Activated naive CD8-positive, alpha-beta T cell treated with anti-CD3 and anti-CD28 coated beads, Interleukin-2, amount 50 U/mL, for 24 hours (primary cell): ENCODE data around the gene PAK5.
"Not testable (repeated sequence)": the region's sequence is repeated elsewhere in the genome, so short reads cannot be mapped to it uniquely, and the experiment has no call there.

Experiments
- ATAC-seq: fragments of 150-1000 bp; cut with Tn5 transposase; one replicate; pipeline ENCODE4 v1.10.0; 2021
- DNase-seq: peaks from one replicate; pipeline ENCODE4 v3.0.0; 2021
- H3K27ac Mint-ChIP-seq: one replicate; pipeline ENCODE4 v1.8.0; 2021; ENCODE audit warnings: mild to moderate bottlenecking, mixed read lengths
- H3K27me3 Mint-ChIP-seq: one replicate; pipeline ENCODE4 v1.8.0; 2021; ENCODE audit warnings: mixed read lengths
- H3K36me3 Mint-ChIP-seq: one replicate; pipeline ENCODE4 v1.8.0; 2021; ENCODE audit warnings: low read depth, mixed read lengths
- H3K4me1 Mint-ChIP-seq: one replicate; pipeline ENCODE4 v1.8.0; 2021; ENCODE audit warnings: mixed read lengths
- H3K4me3 Mint-ChIP-seq: one replicate; pipeline ENCODE4 v1.8.0; 2021; ENCODE audit warnings: mild to moderate bottlenecking, moderate library complexity, mixed read lengths
- H3K9me3 Mint-ChIP-seq: one replicate; pipeline ENCODE4 v1.8.0; 2021; ENCODE audit warnings: mixed read lengths

PAK5 gene

DNA sequence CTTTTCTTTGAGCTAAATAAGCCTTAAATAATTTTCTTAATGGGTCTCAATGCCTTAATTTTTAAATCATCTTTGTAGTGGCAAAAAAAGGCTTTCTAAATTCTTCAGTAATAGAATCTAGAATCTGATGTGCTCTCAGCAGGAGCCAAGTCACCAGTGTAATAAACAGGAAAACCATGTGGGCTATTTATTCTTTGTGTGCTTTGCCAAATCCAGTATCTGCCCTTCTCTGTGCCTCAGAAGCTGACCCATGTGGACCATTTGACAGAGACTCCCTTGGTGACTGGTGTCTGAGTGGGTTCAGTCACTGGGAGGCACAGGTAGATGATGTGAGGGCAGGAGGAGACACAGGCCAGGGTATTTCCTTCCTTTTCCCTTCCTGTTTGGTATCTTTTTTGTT lies 152.9 kb downstream of the PAK5 start:
- Mint-ChIP-seq H3K9me3 (no peaks in the 10 kb centered on the region), H3K4me1 (no peaks in the 10 kb centered on the region), H3K4me3 (no peak overlapping the region), H3K36me3 (no peaks in the 10 kb centered on the region), H3K27ac (no peak overlapping the region), H3K27me3 (no peaks in the 10 kb centered on the region)
- no peak for DNase-seq
- no peak for ATAC-seq

- no peaks in the 10 kb centered on the region for H3K4me1 Mint-ChIP-seq
- H3K36me3 Mint-ChIP-seq, result no peaks in the 10 kb centered on the region
- DNase-seq, result no peak
- no peak overlapping the region for H3K4me3 Mint-ChIP-seq
- no peaks in the 10 kb centered on the region for H3K9me3 Mint-ChIP-seq
- ATAC-seq, result no peak
- no peak overlapping the region for H3K27ac Mint-ChIP-seq
- no peaks in the 10 kb centered on the region for H3K27me3 Mint-ChIP-seq
Measured at GRCh38 chr20:9685011-9685410, 153.9 kb downstream of the PAK5 start.

DNA sequence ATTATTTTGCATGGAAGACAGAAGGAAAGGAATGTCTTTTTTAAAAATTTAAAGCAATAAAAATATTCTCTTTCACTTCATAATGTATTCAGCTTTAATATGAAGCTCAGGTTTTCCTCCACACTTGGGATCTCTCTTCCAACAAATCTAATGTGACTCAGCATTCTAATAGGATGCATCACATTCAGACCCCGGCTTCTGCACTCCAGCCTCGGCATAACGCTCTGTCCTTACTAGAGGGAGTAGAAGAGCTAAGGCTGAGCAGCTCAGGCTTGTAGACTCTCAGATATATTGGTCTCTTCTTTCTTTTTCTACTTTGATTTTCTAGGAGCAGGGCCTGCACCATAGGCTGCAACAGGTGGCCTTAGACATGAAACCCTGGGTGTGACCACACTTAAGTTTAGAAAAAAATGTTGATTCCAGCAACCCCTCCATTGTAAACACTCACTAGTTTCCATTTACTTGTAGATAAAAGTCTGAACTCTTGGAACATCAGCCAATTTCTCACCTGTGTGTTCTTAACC lies 161.7 kb downstream of the PAK5 start:
- Mint-ChIP-seq H3K27me3 (no peaks in the 10 kb centered on the region), H3K4me3 (no peak overlapping the region), H3K9me3 (peaks cover 6% of the 10 kb centered on the region), H3K4me1 (no peaks in the 10 kb centered on the region), H3K36me3 (no peaks in the 10 kb centered on the region), H3K27ac (no peak overlapping the region)
- DNase-seq (no peak), ATAC-seq (no peak)

GRCh38 chr20:9672981-9673380 lies 165.9 kb downstream of the PAK5 start:
- Mint-ChIP-seq H3K9me3 (peaks cover 6% of the 10 kb centered on the region), H3K27me3 (no peaks in the 10 kb centered on the region), H3K4me3 (no peak overlapping the region), H3K36me3 (no peaks in the 10 kb centered on the region), H3K27ac (no peak overlapping the region), H3K4me1 (no peaks in the 10 kb centered on the region)
- DNase-seq (no peak), ATAC-seq (no peak)

DNA sequence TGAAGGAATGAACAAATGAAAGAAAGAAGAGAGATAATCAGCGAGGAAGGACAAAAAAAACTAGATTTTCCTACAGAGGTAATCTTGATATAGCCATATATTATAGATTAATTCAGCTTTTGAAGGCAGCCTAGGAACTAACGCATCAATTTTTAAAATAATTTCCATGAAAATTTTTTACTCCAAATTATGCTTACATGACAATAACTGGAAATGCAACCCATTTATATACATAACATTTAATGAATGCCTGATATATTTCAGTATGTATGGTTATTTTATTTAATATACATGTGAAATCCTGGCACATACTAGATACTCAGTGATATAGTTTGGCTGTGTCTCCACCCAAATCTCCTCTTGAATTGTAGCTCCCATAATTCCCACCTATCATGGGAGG lies 166.8 kb downstream of the PAK5 start:
- DNase-seq (no peak), ATAC-seq (no peak)
- Mint-ChIP-seq H3K27ac (no peak overlapping the region), H3K27me3 (no peaks in the 10 kb centered on the region), H3K4me1 (no peaks in the 10 kb centered on the region), H3K4me3 (no peak overlapping the region), H3K36me3 (no peaks in the 10 kb centered on the region), H3K9me3 (peaks cover 9% of the 10 kb centered on the region)

- H3K27me3 Mint-ChIP-seq, result peaks cover 3% of the 10 kb centered on the region
- DNase-seq, result no peak
- peaks cover 13% of the 10 kb centered on the region for H3K9me3 Mint-ChIP-seq
- no peaks in the 10 kb centered on the region for H3K36me3 Mint-ChIP-seq
- H3K4me3 Mint-ChIP-seq, result no peak overlapping the region
- H3K4me1 Mint-ChIP-seq, result no peaks in the 10 kb centered on the region
- ATAC-seq, result no peak
- H3K27ac Mint-ChIP-seq, result no peak overlapping the region
Measured at GRCh38 chr20:9668381-9668780, 170.5 kb downstream of the PAK5 start.

- Mint-ChIP-seq H3K4me3 (no peak overlapping the region), H3K27me3 (peaks cover 3% of the 10 kb centered on the region), H3K27ac (no peak overlapping the region), H3K36me3 (no peaks in the 10 kb centered on the region), H3K9me3 (peaks cover 15% of the 10 kb centered on the region), H3K4me1 (no peaks in the 10 kb centered on the region)
- ATAC-seq (no peak), DNase-seq (no peak)
Measured at GRCh38 chr20:9663423-9663822, 175.5 kb downstream of the PAK5 start.

GRCh38 chr20:9660236-9660868 lies 178.5 kb downstream of the PAK5 start:
- peak; percentile 3 for DNase-seq
- no peaks in the 10 kb centered on the region for H3K36me3 Mint-ChIP-seq
- ATAC-seq, result no peak
- H3K9me3 Mint-ChIP-seq, result peaks cover 8% of the 10 kb centered on the region
- H3K4me1 Mint-ChIP-seq, result no peaks in the 10 kb centered on the region
- no peak overlapping the region for H3K27ac Mint-ChIP-seq
- no peak overlapping the region for H3K4me3 Mint-ChIP-seq
- no peaks in the 10 kb centered on the region for H3K27me3 Mint-ChIP-seq

- no peaks in the 10 kb centered on the region for H3K9me3 Mint-ChIP-seq
- H3K36me3 Mint-ChIP-seq, result no peaks in the 10 kb centered on the region
- no peak overlapping the region for H3K4me3 Mint-ChIP-seq
- ATAC-seq, result no peak
- no peaks in the 10 kb centered on the region for H3K4me1 Mint-ChIP-seq
- H3K27me3 Mint-ChIP-seq, result no peaks in the 10 kb centered on the region
- DNase-seq, result no peak
- no peak overlapping the region for H3K27ac Mint-ChIP-seq
Measured at GRCh38 chr20:9647741-9648140, 191.1 kb downstream of the PAK5 start.

DNA sequence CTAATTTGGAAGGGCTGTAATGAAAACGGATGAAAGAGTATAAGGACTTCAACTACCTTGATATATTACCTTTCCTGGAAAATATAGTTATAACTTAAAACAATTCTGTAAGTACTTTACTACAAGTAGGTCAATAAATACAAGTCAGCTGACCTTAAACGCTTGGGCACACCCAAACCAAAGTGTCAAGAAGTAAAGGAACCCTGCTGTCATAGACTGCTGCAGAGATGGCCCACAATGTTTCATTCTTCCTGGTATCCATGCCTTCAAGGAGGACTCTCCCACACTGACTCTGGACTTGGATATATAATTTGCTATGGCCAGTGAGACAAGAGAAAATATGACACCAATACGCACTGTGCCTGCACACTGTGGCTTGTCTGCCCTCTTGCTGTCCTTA lies 192.5 kb downstream of the PAK5 start:
- ATAC-seq (no peak), DNase-seq (no peak)
- Mint-ChIP-seq H3K4me3 (no peak overlapping the region), H3K36me3 (no peaks in the 10 kb centered on the region), H3K27ac (no peak overlapping the region), H3K9me3 (no peaks in the 10 kb centered on the region), H3K4me1 (no peaks in the 10 kb centered on the region), H3K27me3 (no peaks in the 10 kb centered on the region)

DNA sequence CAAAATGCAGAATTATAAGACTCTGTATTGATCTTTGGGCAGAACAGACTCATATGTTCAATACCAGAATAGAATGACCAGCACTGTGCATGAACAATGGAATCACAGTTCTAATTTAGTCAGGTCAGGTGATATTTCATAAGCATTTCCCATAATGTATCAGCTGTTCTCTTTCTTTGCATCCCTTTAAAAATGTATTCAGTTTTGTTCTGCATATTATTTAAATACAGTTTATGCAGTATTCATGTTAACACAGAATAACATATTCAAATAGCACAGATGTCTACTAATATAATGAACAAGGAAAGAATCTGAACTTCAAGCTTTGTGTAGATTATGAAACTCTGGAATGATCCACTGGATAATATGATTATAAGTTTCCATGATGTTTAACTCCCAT lies 196.0 kb downstream of the PAK5 start:
- Mint-ChIP-seq H3K36me3 (no peaks in the 10 kb centered on the region), H3K4me1 (no peaks in the 10 kb centered on the region), H3K9me3 (peaks cover 3% of the 10 kb centered on the region), H3K4me3 (no peak overlapping the region), H3K27me3 (no peaks in the 10 kb centered on the region), H3K27ac (no peak overlapping the region)
- no peak for DNase-seq
- no peak for ATAC-seq

- H3K27me3 Mint-ChIP-seq, H3K36me3 Mint-ChIP-seq, H3K27ac Mint-ChIP-seq, ATAC-seq, H3K4me3 Mint-ChIP-seq, DNase-seq, H3K4me1 Mint-ChIP-seq, H3K9me3 Mint-ChIP-seq: not testable (repeated sequence)
Measured at GRCh38 chr20:9641499-9642000, 197.3 kb downstream of the PAK5 start.

DNA sequence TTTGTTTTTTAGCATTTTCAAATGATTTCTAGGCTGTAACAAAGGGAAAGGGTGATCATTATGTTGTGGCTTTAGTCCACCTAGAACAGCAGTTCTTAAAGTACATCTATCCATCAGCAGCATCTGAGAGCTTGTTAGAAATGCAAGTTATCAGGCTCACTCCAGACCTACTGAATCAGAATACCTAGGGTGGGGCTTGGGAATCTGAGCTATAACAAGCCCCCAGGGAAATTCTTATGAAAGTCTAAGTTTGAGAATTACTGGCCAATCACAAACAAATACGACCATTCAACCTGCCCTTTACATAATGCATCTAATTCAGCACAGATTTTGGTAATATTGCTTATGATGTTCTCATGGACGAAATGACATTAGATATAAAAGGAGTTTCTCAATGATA lies 201.0 kb downstream of the PAK5 start:
- H3K36me3 Mint-ChIP-seq, result no peaks in the 10 kb centered on the region

DNA sequence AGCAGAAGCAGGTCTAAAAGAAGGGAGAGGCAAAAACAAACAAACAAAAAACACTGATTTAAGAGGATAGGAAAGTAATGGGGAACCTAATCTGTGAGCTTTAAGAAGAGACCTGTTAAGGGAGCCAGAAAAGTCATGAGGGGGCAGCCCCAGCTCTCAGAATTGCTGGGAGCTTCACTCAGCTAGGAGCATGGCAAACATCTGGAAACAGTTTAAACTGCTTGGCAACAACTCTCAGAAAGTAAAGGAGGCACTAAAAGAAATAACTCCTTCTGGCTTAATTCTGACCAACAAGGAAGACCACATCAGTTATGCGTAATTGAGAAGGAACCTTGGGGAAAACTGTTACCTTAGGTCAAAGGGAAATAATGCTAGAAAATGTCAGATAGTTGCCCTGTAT lies 203.1 kb downstream of the PAK5 start:
- H3K4me3 Mint-ChIP-seq, result no peak overlapping the region
- no peaks in the 10 kb centered on the region for H3K36me3 Mint-ChIP-seq
- no peaks in the 10 kb centered on the region for H3K27me3 Mint-ChIP-seq
- no peak for DNase-seq
- no peaks in the 10 kb centered on the region for H3K4me1 Mint-ChIP-seq
- ATAC-seq, result no peak
- H3K27ac Mint-ChIP-seq, result no peak overlapping the region
- H3K9me3 Mint-ChIP-seq, result peaks cover 3% of the 10 kb centered on the region

More for the DNA sequence above, 201.0 kb downstream of the PAK5 start:
- ATAC-seq (no peak), DNase-seq (no peak)
- Mint-ChIP-seq H3K27me3 (no peaks in the 10 kb centered on the region), H3K9me3 (peaks cover 3% of the 10 kb centered on the region), H3K27ac (no peak overlapping the region), H3K4me3 (no peak overlapping the region), H3K4me1 (no peaks in the 10 kb centered on the region)

DNA sequence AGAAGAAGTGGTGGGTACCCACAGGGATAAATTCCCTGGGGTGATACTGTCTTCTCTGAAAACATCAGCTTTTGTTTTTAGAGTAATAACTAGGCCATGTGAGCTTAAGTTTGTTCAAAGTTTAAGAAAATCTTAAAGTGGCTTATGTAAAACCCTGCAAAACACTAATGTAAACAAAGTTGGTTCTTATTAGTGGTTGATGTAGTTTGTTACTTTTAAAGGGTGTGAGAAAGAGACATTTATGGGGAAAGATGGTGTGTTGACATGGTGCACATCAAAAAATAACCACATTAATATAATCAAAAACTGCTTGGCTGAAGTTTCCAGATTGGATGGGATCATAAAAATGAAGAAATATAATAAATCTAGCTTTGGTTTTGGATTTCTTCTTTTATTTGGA lies 204.5 kb downstream of the PAK5 start:
- H3K27me3 Mint-ChIP-seq, result no peaks in the 10 kb centered on the region
- ATAC-seq (no peak), DNase-seq (no peak)
- H3K4me3 Mint-ChIP-seq, result no peak overlapping the region
- H3K36me3 Mint-ChIP-seq, result no peaks in the 10 kb centered on the region
- no peaks in the 10 kb centered on the region for H3K9me3 Mint-ChIP-seq
- no peak overlapping the region for H3K27ac Mint-ChIP-seq
- no peaks in the 10 kb centered on the region for H3K4me1 Mint-ChIP-seq

DNA sequence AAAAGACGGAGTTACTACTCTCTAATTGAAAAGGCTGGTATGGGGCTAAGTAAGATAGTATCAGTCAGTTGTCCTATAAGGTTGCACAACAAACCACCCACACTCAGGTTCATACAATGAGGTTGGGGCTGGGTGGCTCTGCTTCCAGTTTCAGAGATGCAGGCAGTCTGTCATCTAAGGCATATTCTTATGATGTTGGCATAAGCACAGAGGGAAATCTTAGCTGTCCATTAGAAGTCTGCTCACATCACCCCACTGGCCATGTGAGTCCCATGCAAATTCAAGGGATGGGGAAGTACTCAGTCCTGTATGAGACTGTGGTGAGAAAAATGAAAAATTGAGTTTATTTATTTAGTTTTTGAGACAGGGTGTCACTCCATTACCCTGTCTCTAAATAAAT lies 205.9 kb downstream of the PAK5 start:
- no peak for DNase-seq
- Mint-ChIP-seq H3K4me3 (no peak overlapping the region), H3K36me3 (no peaks in the 10 kb centered on the region), H3K27ac (no peak overlapping the region), H3K4me1 (no peaks in the 10 kb centered on the region), H3K9me3 (no peaks in the 10 kb centered on the region), H3K27me3 (no peaks in the 10 kb centered on the region)
- no peak for ATAC-seq
